ENCODE results near the gene MRPL11. TPM values are rescaled to one million over a fixed set of nuclear protein-coding genes. Genes with fewer than 3 reads are reported as not detected.

The MRPL11 gene
- total and polyA plus RNA-seq, 8 donors: 15.7 to 30.2 (median 22.3) TPM

DNA sequence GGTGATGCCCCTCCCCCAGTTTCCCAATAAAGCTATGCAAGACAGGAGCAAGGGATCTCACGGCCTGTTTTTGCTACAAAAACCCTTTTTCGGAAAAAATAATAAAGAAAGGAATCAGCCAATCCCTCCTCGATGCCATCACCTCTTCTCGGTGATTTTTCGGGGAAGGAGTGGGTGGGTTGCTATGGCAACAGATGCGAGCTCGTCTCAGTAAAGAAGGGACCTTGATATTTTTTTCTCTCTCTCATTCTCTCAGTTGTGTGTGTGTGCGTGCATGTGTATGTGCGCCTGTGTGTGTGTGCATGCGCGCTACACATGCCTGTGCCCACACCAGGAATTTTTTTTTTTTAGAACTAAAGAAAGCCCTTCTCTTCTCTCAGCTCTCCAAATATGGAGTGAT is 21.6 kb downstream of the MRPL11 start:
- ATAC-seq (no peak), FAIRE-seq (no peak), DNase-seq (no peak)
- Histone ChIP-seq H3K36me3 (no peaks in the 10 kb centered on the region), H3K27ac (no peak overlapping the region), H3K9me3 (no peaks in the 10 kb centered on the region), H3K4me3 (no peak overlapping the region), H3K4me1 (no peaks in the 10 kb centered on the region), H3K27me3 (peaks cover 0 to 4% (median 0%) of the 10 kb centered on the region in 4 donors)
- intact Hi-C loops (cut with DNase I): loop anchor here in 2 of 3 donors (10.0 kb wide), 1 partner anchor 268 kb away; no protein-coding TSS in a partner anchor
- WGBS, 2 donors: 47 to 57% methylated on average over 11 of the region's 11 CpGs
- TF ChIP-seq, protein P1, sequence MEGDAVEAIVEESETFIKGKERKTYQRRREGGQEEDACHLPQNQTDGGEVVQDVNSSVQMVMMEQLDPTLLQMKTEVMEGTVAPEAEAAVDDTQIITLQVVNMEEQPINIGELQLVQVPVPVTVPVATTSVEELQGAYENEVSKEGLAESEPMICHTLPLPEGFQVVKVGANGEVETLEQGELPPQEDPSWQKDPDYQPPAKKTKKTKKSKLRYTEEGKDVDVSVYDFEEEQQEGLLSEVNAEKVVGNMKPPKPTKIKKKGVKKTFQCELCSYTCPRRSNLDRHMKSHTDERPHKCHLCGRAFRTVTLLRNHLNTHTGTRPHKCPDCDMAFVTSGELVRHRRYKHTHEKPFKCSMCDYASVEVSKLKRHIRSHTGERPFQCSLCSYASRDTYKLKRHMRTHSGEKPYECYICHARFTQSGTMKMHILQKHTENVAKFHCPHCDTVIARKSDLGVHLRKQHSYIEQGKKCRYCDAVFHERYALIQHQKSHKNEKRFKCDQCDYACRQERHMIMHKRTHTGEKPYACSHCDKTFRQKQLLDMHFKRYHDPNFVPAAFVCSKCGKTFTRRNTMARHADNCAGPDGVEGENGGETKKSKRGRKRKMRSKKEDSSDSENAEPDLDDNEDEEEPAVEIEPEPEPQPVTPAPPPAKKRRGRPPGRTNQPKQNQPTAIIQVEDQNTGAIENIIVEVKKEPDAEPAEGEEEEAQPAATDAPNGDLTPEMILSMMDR (IDR thresholded peaks at IDR 0.05): no peak

DNA sequence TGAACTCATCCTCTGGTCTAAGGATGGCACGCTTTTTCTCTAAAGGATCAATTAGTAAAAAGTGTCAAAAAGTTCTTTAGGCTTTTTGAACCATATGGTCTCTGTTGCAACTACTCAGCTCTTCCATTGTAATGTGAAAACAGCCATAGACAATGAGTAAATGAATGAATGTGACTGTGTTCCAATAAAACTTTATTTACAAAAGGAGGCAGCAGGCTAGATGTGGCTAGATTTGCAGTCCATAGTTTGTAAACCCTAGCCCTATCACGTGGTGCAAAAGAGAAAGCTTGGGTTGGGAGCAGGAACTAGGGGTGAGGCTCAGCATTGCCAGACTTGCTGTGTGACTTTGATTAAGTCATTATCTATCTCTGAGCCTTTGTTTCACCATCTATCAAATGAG is 23.2 kb downstream of the MRPL11 start:
- H3K27ac ChIP-seq: no peak overlapping the region
- no peak overlapping the region for H3K4me3 ChIP-seq
- intact Hi-C loops (cut with DNase I): loop anchor here in 2 of 3 donors (10.0 kb wide), 1 partner anchor 269 kb away; no protein-coding TSS in a partner anchor
- ATAC-seq (no peak), DNase-seq (no peak), FAIRE-seq (no peak)
- no peaks in the 10 kb centered on the region for H3K9me3 ChIP-seq
- H3K27me3 ChIP-seq: peaks cover 0 to 4% (median 0%) of the 10 kb centered on the region in 4 donors
- H3K36me3 ChIP-seq: no peaks in the 10 kb centered on the region
- H3K4me1 ChIP-seq: no peaks in the 10 kb centered on the region
- TF ChIP-seq, protein P1 (IDR thresholded peaks at IDR 0.05): no peak
- WGBS, 2 donors: 26 to 28% methylated on average over 2 of the region's 2 CpGs

DNA sequence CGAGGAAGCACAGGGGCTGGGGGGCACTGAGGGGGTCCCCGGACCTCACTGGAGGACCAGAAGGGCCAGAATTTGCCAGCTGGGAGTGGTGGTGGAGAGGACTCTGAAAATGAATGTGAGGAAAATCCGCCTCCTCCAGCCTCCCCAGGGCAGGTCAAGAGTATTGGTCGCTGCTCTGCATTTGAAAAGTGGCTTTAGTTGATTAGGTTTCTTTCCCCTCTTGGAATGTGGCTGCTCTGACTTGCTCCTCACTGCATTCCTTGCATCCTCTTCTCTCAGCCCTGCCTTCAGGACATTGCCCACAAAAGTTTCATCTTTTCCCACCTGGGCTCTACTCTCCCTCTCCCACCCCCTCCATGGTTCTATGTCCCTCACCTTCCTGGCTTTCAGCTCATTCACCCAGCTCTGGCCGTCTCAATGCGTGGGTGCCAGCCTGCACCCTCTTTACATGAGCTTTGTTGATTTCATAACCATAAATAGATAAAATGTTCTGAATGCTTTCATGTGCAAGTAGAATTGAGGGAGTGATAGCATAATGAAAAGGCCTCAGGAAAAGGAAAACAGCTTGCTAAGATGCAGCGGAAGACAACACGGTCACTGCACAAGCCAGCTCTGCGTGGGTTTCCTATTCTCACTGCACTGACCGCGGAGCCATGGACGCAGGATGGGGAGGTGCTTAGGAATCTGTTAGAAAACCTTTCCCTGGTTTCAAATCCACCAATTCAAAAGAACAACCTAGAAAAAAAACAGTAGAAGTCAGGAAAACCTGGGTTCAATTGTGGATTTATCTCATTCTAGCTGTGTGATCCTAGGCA is 24.3 kb downstream of the MRPL11 start:
- DNase-seq (no peak), ATAC-seq (no peak), FAIRE-seq (no peak)
- whole genome bisulfite sequencing, 2 donors: 46 to 52% methylated on average over 12 of the region's 12 CpGs
- Histone ChIP-seq H3K4me1 (no peaks in the 10 kb centered on the region), H3K4me3 (no peak overlapping the region), H3K36me3 (no peaks in the 10 kb centered on the region), H3K9me3 (no peaks in the 10 kb centered on the region), H3K27me3 (no peaks in the 10 kb centered on the region), H3K27ac (no peak overlapping the region)
- intact Hi-C loops (cut with DNase I): loop anchor here in 2 of 3 donors (10.0 kb wide), 1 partner anchor 270 kb away; no protein-coding TSS in a partner anchor
- TF ChIP-seq, protein P1 (IDR thresholded peaks at IDR 0.05): no peak

DNA sequence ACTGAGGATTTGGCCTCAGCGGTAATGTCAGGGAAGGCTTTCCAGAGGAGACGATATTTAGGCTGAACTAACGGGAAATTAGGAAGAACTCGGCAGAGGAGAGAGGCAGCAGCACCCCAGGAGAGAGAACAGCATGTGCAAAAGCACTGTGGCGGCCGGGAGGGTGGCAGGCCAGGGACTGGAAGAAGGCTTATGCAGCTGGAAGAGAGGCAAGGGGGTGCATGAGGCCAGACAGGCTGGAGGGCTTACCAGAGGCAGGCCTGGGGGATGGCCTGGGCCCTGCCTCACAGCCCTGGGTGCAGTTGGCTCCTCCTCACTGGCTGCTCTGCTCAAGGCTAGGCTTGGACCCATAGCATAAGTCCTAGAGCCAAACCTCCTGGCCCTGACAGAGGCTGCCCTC is 25.5 kb downstream of the MRPL11 start:
- Histone ChIP-seq H3K36me3 (no peaks in the 10 kb centered on the region), H3K27me3 (peaks cover 0 to 5% (median 0%) of the 10 kb centered on the region in 4 donors), H3K4me3 (no peak overlapping the region), H3K27ac (no peak overlapping the region), H3K9me3 (no peaks in the 10 kb centered on the region), H3K4me1 (peaks cover 0 to 4% (median 0%) of the 10 kb centered on the region in 3 donors)
- 55 to 60% methylated on average over 6 of the region's 6 CpGs for whole genome bisulfite sequencing, 2 donors
- DNase-seq (no peak), ATAC-seq (no peak), FAIRE-seq (no peak)
- TF ChIP-seq, protein P1 (IDR thresholded peaks at IDR 0.05): no peak
- intact Hi-C loops (cut with DNase I): loop anchor here in 2 of 3 donors (10.0 kb wide), 1 partner anchor 272 kb away; no protein-coding TSS in a partner anchor

DNA sequence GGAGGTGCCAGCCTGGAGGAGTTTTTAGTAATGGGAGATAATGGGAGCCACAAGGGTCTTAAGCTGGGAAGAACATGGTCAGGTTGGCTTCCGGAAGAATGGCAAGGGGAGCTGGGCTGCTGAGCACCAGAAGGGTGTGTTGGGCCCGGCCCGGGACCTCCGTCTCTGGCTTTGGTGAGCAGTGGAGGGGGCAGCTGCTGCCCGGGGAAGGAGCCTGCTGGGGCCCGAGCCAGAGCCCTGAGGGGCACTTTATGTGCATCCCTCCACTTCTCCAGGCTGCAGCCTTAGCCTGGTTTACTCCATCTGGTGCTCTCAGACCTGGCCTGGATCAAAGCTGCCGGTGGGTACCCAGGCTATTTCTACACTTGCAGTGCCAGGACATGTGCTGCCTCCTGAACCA is 26.5 kb downstream of the MRPL11 start:
- H3K36me3 ChIP-seq: no peaks in the 10 kb centered on the region
- TF ChIP-seq, protein P1 (IDR thresholded peaks at IDR 0.05): no peak
- ATAC-seq: no peak
- no peak overlapping the region for H3K27ac ChIP-seq
- peaks cover 0 to 5% (median 0%) of the 10 kb centered on the region in 4 donors for H3K27me3 ChIP-seq
- peaks cover 0 to 4% (median 0%) of the 10 kb centered on the region in 3 donors for H3K4me1 ChIP-seq
- no peak for DNase-seq
- 41 to 59% methylated on average over 7 of the region's 7 CpGs for WGBS, 2 donors
- H3K9me3 ChIP-seq: no peaks in the 10 kb centered on the region
- FAIRE-seq: no peak
- H3K4me3 ChIP-seq: no peak overlapping the region
- intact Hi-C loops (cut with DNase I): loop anchor here in 2 of 3 donors (10.0 kb wide), 1 partner anchor 273 kb away; no protein-coding TSS in a partner anchor
